Activated CD8-positive, alpha-beta T cell treated with anti-CD3 and anti-CD28 coated beads for 36 hours (primary cell): ENCODE results near the gene NR1H2. TPM values are rescaled to one million over a fixed set of nuclear protein-coding genes. Genes with fewer than 3 reads are reported as not detected.
A peak's percentile ranks its signal among the peaks of the same experiment; 100 is the strongest.
"Not testable (repeated sequence)": the region's sequence is repeated elsewhere in the genome, so short reads cannot be mapped to it uniquely, and the experiment has no call there.

Experiments
- ATAC-seq: fragments of 200-7000 bp; cut with Tn5 transposase; one replicate; pipeline ENCODE4 v1.10.0; 2021; ENCODE audit warnings: mild to moderate bottlenecking, moderate library complexity
- CTCF ChIA-PET: fragments of 350-600 bp; sonication (Branson Sonifier 250); formaldehyde crosslinking; loops from one replicate; lab custom pipeline; 2021; ENCODE audit warnings: antibody characterized with exemption; lab: Charles Lee
- POLR2A ChIA-PET: fragments of 350-600 bp; sonication (Branson Sonifier 250); formaldehyde crosslinking; loops from one replicate; lab custom pipeline; 2021; ENCODE audit warnings: antibody characterized with exemption; lab: Charles Lee
- DNase-seq: peaks from one replicate; pipeline ENCODE4 v3.0.0-alpha.2; 2020
- H3K27ac Mint-ChIP-seq: one replicate; pipeline ENCODE4 v1.8.0; 2021; ENCODE audit warnings: mild to moderate bottlenecking, mixed read lengths
- H3K27me3 Mint-ChIP-seq: one replicate; pipeline ENCODE4 v1.8.0; 2021; ENCODE audit warnings: mixed read lengths
- H3K36me3 Mint-ChIP-seq: one replicate; pipeline ENCODE4 v1.8.0; 2021; ENCODE audit warnings: low read depth, mixed read lengths
- H3K4me1 Mint-ChIP-seq: one replicate; pipeline ENCODE4 v1.8.0; 2021; ENCODE audit warnings: low read depth, mixed read lengths
- H3K4me3 Mint-ChIP-seq: one replicate; pipeline ENCODE4 v1.8.0; 2021; ENCODE audit warnings: mild to moderate bottlenecking, moderate library complexity, mixed read lengths
- H3K9me3 Mint-ChIP-seq: one replicate; pipeline ENCODE4 v1.8.0; 2021; ENCODE audit warnings: mixed read lengths
- intact Hi-C: fragments of 100-400 bp; cut with micrococcal nuclease; formaldehyde crosslinking; loops from one replicate; pipeline ENCODE4 v1.10.0; 2022
- total RNA-seq, 2 experiments: library from RNA; stranded (reverse); gene quantifications; one replicate each; pipeline ENCODE4 v1.2.3, GENCODE V29; 2021
- TF ChIP-seq, protein P1 (sequence below): fragments of 200-600 bp; IDR thresholded peaks from one replicate; pipeline ENCODE4 v1.8.0; 2022; ENCODE audit warnings: antibody characterized with exemption, mild to moderate bottlenecking

NR1H2 gene
- total RNA-seq, 2 experiments from 2014 or later = 50.9 to 52.3 TPM

DNA sequence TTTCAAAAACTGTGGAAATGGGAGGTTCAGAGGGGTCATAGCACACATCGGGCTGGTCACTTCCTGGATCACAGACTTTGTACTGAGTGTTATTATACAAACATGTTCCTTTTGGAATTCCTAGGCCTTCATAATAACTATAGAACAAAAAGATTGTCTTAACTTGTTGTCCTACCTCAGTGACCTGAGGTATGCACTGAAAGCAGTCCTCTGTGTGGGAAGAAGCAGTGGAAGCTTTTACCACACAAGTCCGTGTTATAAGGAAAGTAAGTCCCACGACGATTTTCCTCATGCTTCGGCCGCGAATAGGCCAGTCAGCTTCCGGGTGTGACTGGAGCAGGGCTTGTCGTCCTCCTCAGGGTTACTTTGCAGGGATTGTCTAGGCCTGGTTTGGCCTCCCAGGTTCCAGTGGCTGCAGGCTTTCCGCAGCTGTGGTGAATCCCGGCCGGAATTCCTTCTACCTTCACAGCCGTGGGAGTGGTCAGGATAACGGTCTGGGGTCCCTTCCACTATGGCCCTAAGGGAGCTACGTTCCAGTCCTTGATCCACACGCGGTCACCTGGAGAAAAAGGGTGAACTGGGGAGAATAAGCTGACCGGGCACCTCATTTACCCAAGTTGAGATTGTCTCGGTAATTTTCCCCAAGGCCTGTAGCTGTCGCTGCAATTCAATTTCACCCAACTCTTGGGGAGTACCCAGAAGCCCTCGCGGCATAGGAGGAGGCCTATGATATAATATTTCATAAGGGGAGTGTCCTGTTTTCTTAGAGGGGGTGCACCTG, 26.8 kb upstream of the NR1H2 start:
- ChIA-PET CTCF (interaction anchor here (1.7 kb wide), 1 partner anchor 8 kb away, joined by 6 read pairs; no protein-coding TSS in a partner anchor), POLR2A (no interaction called here)
- TF ChIP-seq, protein P1, sequence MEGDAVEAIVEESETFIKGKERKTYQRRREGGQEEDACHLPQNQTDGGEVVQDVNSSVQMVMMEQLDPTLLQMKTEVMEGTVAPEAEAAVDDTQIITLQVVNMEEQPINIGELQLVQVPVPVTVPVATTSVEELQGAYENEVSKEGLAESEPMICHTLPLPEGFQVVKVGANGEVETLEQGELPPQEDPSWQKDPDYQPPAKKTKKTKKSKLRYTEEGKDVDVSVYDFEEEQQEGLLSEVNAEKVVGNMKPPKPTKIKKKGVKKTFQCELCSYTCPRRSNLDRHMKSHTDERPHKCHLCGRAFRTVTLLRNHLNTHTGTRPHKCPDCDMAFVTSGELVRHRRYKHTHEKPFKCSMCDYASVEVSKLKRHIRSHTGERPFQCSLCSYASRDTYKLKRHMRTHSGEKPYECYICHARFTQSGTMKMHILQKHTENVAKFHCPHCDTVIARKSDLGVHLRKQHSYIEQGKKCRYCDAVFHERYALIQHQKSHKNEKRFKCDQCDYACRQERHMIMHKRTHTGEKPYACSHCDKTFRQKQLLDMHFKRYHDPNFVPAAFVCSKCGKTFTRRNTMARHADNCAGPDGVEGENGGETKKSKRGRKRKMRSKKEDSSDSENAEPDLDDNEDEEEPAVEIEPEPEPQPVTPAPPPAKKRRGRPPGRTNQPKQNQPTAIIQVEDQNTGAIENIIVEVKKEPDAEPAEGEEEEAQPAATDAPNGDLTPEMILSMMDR = no peak
- Mint-ChIP-seq H3K36me3 (no peaks in the 10 kb centered on the region), H3K27me3 (peaks cover 4% of the 10 kb centered on the region), H3K4me3 (no peak overlapping the region), H3K4me1 (peaks cover 22% of the 10 kb centered on the region), H3K27ac (no peak overlapping the region), H3K9me3 (peaks cover under 1% of the 10 kb centered on the region)
- intact Hi-C loops = no loop called here
- ATAC-seq = no peak
- no peak for DNase-seq

DNA sequence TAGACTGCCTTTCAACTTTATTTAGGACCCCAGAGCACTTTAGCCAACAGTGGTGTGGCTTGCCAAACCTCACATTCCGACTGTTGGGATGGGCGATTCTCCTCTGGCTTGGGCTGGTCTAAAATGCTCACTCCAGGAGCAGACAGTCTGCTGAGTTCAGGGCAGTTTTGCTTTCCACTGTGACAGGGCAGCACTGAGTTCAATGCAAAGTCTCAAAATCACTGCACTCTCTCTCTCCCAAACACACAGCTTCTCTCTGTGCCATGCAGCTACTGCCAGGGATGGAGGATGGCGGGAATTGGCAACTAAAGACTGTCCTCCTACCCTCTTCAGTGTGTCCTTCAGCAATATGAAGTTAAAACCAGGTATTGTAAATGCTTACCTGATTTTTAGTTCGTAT, 24.0 kb upstream of the NR1H2 start:
- Mint-ChIP-seq H3K27me3 (peaks cover 2% of the 10 kb centered on the region), H3K9me3 (no peaks in the 10 kb centered on the region), H3K27ac (no peak overlapping the region), H3K4me1 (peaks cover 15% of the 10 kb centered on the region), H3K4me3 (no peak overlapping the region), H3K36me3 (no peaks in the 10 kb centered on the region)
- intact Hi-C loops = no loop called here
- CTCF ChIA-PET = interaction anchor here (1.2 to 1.8 kb wide), 2 partner anchors 108 to 204 kb away, joined by 6 to 8 read pairs; no protein-coding TSS in a partner anchor
- TF ChIP-seq, protein P1 = no peak
- DNase-seq (no peak), ATAC-seq (no peak)
- POLR2A ChIA-PET = no interaction called here

DNA sequence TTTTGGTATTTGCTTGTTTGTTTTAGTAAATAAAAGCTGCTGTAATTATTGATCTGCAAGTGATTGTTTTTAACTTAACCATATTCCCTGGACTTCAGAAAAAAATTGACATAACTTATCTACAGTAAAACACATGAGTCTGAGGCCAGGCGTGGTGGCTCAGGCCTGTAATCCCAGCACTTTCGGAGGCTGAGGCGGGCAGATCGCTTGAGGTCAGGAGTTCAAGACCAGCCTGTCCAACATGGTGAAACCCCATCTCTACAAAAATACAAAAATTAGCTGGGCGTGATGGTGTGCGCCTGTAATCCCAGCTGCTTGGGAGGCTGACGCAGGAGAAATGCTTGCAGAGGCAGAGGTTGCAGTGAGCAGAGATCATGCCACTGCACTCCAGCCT, 22.8 kb upstream of the NR1H2 start:
- H3K4me1 Mint-ChIP-seq = peaks cover 14% of the 10 kb centered on the region
- H3K36me3 Mint-ChIP-seq, H3K27ac Mint-ChIP-seq, H3K4me3 Mint-ChIP-seq, H3K9me3 Mint-ChIP-seq, H3K27me3 Mint-ChIP-seq, CTCF ChIA-PET, DNase-seq, intact Hi-C loops, ATAC-seq, POLR2A ChIA-PET: not testable (repeated sequence)

DNA sequence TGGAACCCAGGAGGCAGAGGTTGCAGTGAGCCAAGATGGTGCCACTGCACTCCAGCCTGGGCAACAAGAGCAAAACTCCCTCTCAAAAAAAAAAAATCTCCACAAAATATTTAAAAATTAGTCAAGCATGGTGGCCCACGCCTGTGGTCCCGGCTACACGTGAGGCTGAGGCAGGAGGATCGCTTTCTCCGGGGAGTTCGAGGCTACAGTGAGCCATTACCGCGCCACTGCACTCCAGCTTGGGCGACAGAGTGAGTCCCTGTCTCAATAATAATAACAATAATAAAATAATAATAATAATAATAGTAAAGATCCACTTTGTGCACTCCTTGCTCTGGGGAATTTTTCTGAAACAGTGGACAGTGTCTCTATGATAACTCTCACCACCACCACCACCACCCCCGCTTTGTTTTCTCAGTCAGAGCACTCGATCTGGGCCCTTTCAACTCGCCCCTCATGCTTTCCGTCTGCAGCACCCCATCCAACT, 19.5 kb upstream of the NR1H2 start:
- ChIA-PET POLR2A (interaction anchor here (0.6 to 2.0 kb wide), 7 partner anchors 13 to 120 kb away, joined by 3 to 8 read pairs (median 4); partner anchors contain the start of genes GARIN5A and NR1H2), CTCF (interaction anchor here (0.9 to 3.2 kb wide), 26 partner anchors 8 to 565 kb away, joined by 3 to 42 read pairs (median 6); partner anchors contain the start of genes GARIN5A, JOSD2, NR1H2 and POLD1)
- no peak overlapping the region for H3K27ac Mint-ChIP-seq
- peaks cover 43% of the 10 kb centered on the region for H3K4me1 Mint-ChIP-seq
- peaks cover 34% of the 10 kb centered on the region for H3K36me3 Mint-ChIP-seq
- H3K4me3 Mint-ChIP-seq = no peak overlapping the region
- TF ChIP-seq, protein P1 = no peak
- peaks cover 2% of the 10 kb centered on the region for H3K27me3 Mint-ChIP-seq
- H3K9me3 Mint-ChIP-seq = peaks cover 3% of the 10 kb centered on the region
- no peak for DNase-seq
- ATAC-seq = no peak
- intact Hi-C loops = loop anchor here (1.0 kb wide), 1 partner anchor 105 kb away; no protein-coding TSS in a partner anchor

DNA sequence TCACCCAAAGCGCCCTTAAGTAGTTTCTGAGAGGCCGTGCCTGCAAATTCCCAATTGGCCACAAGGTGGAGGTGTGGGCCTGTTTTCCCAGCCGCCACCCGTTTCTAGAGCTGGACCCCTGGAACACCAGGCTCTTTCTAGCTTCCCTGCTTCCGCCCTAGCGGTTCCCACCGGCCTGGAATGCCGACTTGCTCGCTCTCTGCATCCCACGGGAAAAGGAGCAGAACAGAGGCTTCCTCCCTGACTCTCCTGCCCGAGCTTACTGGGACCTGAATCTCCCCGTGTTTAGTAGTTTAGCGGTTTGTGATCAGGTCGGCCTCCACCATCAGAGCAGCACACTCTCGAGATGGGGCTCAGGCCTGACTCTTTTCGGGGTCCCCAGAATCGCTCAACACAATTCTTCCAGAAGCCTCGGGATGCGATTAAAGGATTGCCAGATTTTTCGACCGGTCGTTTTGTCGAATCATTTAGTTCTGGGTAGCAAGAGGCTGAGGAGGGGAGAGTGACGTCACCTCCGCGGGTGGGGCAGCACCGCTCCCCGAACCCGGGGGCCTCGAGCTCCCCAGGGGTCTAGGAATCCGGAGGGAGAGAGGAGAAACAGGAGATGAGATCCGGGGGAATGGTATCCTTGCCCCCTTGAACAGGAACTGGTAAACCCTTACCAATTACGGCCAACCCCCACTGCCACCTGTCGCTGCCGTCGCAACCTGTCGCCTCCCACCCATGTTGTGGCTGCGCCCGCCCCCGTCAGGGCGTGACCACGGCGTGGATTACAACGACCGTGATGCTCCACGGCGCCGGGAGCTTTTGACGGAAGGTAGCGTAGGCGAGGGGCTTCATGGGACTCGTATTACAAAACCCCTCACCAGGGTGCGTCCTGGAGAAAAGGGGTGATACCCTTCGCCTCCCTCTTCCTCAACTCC, 18.8 kb upstream of the NR1H2 start:
- H3K27me3 Mint-ChIP-seq = peaks cover 2% of the 10 kb centered on the region
- peaks cover 36% of the 10 kb centered on the region for H3K36me3 Mint-ChIP-seq
- POLR2A ChIA-PET = interaction anchor here (0.5 to 2.0 kb wide), 12 partner anchors 12 to 120 kb away, joined by 3 to 8 read pairs (median 4); partner anchors contain the start of genes GARIN5A, NR1H2 and POLD1
- peak; percentile 71 for ATAC-seq
- DNase-seq = peak; percentile 90
- intact Hi-C loops = loop anchor here (1.0 kb wide), 1 partner anchor 104 kb away; no protein-coding TSS in a partner anchor
- H3K27ac Mint-ChIP-seq = peak overlapping the region; percentile 96
- H3K9me3 Mint-ChIP-seq = peaks cover 3% of the 10 kb centered on the region
- TF ChIP-seq, protein P1 = peak; percentile 93
- peak overlapping the region; percentile 80 for H3K4me3 Mint-ChIP-seq
- peaks cover 50% of the 10 kb centered on the region for H3K4me1 Mint-ChIP-seq
- CTCF ChIA-PET = interaction anchor here (0.6 to 3.2 kb wide), 32 partner anchors 9 to 565 kb away, joined by 3 to 42 read pairs (median 5); partner anchors contain the start of genes GARIN5A, JOSD2, NR1H2 and POLD1
